Measurements from ENCODE around the gene FASLG. TPM values are rescaled to one million over a fixed set of nuclear protein-coding genes. Genes with fewer than 3 reads are reported as not detected.

The FASLG gene
- total and polyA plus RNA-seq, 4 donors = 0.20 to 0.34 (median 0.30) TPM; not detected in 1

- DNase-seq (no peak), ATAC-seq (ENCODE audit: insufficient read depth, low FRiP score) (no peak)
- Histone ChIP-seq H3K27ac (ENCODE audit: low read depth in 1 of 2, low read length in 1 of 2) (no peak overlapping the region), H3K36me3 (ENCODE audit: control insufficient read depth in 4 of 4, insufficient read depth in 4 of 4, low read length in 4 of 4) (no peaks in the 10 kb centered on the region), H3K9ac (ENCODE audit: insufficient read depth in 1 of 2, low read length in 2 of 2) (no peak overlapping the region), H3K4me3 (no peak overlapping the region), H3K9me3 (ENCODE audit: control insufficient read depth in 4 of 4, insufficient read depth in 3 of 4, low read length in 3 of 4) (peaks cover 0 to 8% (median 2%) of the 10 kb centered on the region in 4 donors), H3K4me1 (ENCODE audit: control insufficient read depth in 5 of 5, insufficient read depth in 5 of 5, low read length in 5 of 5) (peaks cover 0 to 3% (median 0%) of the 10 kb centered on the region in 5 donors), H3K27me3 (ENCODE audit: control insufficient read depth in 3 of 3, insufficient read depth in 3 of 3, low read length in 2 of 3) (no peaks in the 10 kb centered on the region)
- TF ChIP-seq, protein P1, sequence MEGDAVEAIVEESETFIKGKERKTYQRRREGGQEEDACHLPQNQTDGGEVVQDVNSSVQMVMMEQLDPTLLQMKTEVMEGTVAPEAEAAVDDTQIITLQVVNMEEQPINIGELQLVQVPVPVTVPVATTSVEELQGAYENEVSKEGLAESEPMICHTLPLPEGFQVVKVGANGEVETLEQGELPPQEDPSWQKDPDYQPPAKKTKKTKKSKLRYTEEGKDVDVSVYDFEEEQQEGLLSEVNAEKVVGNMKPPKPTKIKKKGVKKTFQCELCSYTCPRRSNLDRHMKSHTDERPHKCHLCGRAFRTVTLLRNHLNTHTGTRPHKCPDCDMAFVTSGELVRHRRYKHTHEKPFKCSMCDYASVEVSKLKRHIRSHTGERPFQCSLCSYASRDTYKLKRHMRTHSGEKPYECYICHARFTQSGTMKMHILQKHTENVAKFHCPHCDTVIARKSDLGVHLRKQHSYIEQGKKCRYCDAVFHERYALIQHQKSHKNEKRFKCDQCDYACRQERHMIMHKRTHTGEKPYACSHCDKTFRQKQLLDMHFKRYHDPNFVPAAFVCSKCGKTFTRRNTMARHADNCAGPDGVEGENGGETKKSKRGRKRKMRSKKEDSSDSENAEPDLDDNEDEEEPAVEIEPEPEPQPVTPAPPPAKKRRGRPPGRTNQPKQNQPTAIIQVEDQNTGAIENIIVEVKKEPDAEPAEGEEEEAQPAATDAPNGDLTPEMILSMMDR (IDR thresholded peaks at IDR 0.05; ENCODE audit: control extremely low read depth, extremely low read depth) = no peak
- 88% methylated on average over 11 of the region's 11 CpGs for WGBS, 2 donors
These were observed 28.7 kb upstream of the FASLG start for GRCh38 chr1:172630056-172630818.

DNA sequence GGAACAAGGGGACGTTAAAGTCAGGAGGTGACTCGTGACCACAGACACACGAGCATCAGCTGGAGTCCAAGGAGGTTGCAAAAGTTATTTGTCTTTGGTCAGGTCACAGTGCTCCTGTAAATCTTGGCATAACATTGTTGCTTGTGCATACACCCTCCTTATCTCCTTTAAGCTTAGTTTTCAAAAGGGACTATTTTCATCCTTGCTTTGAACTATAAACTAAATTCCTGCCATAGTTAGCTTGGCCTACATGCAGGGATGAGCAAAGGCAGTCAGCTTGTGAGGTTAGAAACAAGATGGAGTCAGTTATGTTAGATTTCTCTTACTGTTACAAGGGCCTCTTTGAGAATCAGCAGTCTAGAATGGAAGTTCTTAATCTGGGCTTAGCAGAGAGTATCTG is 28.0 kb upstream of the FASLG start:
- Histone ChIP-seq H3K27ac (ENCODE audit: low read depth in 1 of 2, low read length in 1 of 2) (no peak overlapping the region), H3K9ac (ENCODE audit: insufficient read depth in 1 of 2, low read length in 2 of 2) (no peak overlapping the region), H3K9me3 (ENCODE audit: control insufficient read depth in 4 of 4, insufficient read depth in 3 of 4, low read length in 3 of 4) (peaks cover 0 to 8% (median 2%) of the 10 kb centered on the region in 4 donors), H3K4me3 (no peak overlapping the region), H3K27me3 (ENCODE audit: control insufficient read depth in 3 of 3, insufficient read depth in 3 of 3, low read length in 2 of 3) (no peaks in the 10 kb centered on the region), H3K36me3 (ENCODE audit: control insufficient read depth in 4 of 4, insufficient read depth in 4 of 4, low read length in 4 of 4) (no peaks in the 10 kb centered on the region), H3K4me1 (ENCODE audit: control insufficient read depth in 5 of 5, insufficient read depth in 5 of 5, low read length in 5 of 5) (peaks cover 0 to 2% (median 0%) of the 10 kb centered on the region in 5 donors)
- no peak for DNase-seq
- WGBS, 2 donors = 34 to 54% methylated on average over 3 of the region's 3 CpGs
- no peak for ATAC-seq (ENCODE audit: insufficient read depth, low FRiP score)
- TF ChIP-seq, protein P1 (IDR thresholded peaks at IDR 0.05; ENCODE audit: control extremely low read depth, extremely low read depth) = no peak

- H3K4me1 ChIP-seq (ENCODE audit: control insufficient read depth in 5 of 5, insufficient read depth in 5 of 5, low read length in 5 of 5) = no peaks in the 10 kb centered on the region
- no peak overlapping the region for H3K9ac ChIP-seq (ENCODE audit: insufficient read depth in 1 of 2, low read length in 2 of 2)
- no peak overlapping the region for H3K4me3 ChIP-seq
- no peaks in the 10 kb centered on the region for H3K9me3 ChIP-seq (ENCODE audit: control insufficient read depth in 4 of 4, insufficient read depth in 3 of 4, low read length in 3 of 4)
- H3K27ac ChIP-seq (ENCODE audit: low read depth in 1 of 2, low read length in 1 of 2) = no peak overlapping the region
- DNase-seq (no peak), ATAC-seq (ENCODE audit: insufficient read depth, low FRiP score) (no peak)
- peaks cover 0 to 4% (median 0%) of the 10 kb centered on the region in 3 donors for H3K27me3 ChIP-seq (ENCODE audit: control insufficient read depth in 3 of 3, insufficient read depth in 3 of 3, low read length in 2 of 3)
- TF ChIP-seq, protein P1 (IDR thresholded peaks at IDR 0.05; ENCODE audit: control extremely low read depth, extremely low read depth) = no peak
- 88 to 95% methylated on average over 2 of the region's 2 CpGs for WGBS, 2 donors
- no peaks in the 10 kb centered on the region for H3K36me3 ChIP-seq (ENCODE audit: control insufficient read depth in 4 of 4, insufficient read depth in 4 of 4, low read length in 4 of 4)
These were observed 21.4 kb upstream of the FASLG start for GRCh38 chr1:172637522-172637921.

Data from lung (tissue), 12 donors.